WERI-Rb-1 (cell line): Measurements from ENCODE around the gene FOXP4.
A peak's percentile ranks its signal among the peaks of the same experiment; 100 is the strongest.

Experiments
- DNase-seq: peaks from one replicate; pipeline ENCODE4 v3.0.0-alpha.2; 2020
- H3K27ac ChIP-seq: fragments of 250-450 bp; sonication (Bioruptor Pico); 2 replicates; pipeline ENCODE4 v1.5.1; 2020; ENCODE audit warnings: mild to moderate bottlenecking, moderate library complexity
- H3K27me3 ChIP-seq: fragments of 250-450 bp; sonication (Bioruptor Pico); 2 replicates; pipeline ENCODE4 v1.5.1; 2021; ENCODE audit warnings: mild to moderate bottlenecking, low read depth, moderate library complexity; ENCODE audit not compliant: insufficient read depth, severe bottlenecking
- H3K36me3 ChIP-seq: fragments of 250-450 bp; sonication (Bioruptor Pico); 2 replicates; pipeline ENCODE4 v1.5.1; 2020; ENCODE audit warnings: mild to moderate bottlenecking, moderate library complexity
- H3K4me3 ChIP-seq: 2 replicates; pipeline ENCODE4 v1.5.1; 2011; ENCODE audit warnings: low read depth, mild to moderate bottlenecking, control low read depth, low read length
- H3K9me3 ChIP-seq: fragments of 250-450 bp; sonication (Bioruptor Pico); 2 replicates; pipeline ENCODE4 v1.5.1; 2021; ENCODE audit warnings: mild to moderate bottlenecking, moderate library complexity; ENCODE audit not compliant: severe bottlenecking
- CTCF ChIP-seq: IDR thresholded peaks from 2 replicates; pipeline ENCODE4 v1.5.1; 2011; ENCODE audit warnings: low read depth, mild to moderate bottlenecking, control low read depth, inconsistent platforms, low read length

The FOXP4 gene

GRCh38 chr6:41527721-41528408 is 18.3 kb upstream of the FOXP4 start:
- Histone ChIP-seq H3K27ac (peak overlapping the region; percentile 59), H3K4me3 (no peak overlapping the region), H3K27me3 (no peaks in the 10 kb centered on the region), H3K36me3 (no peaks in the 10 kb centered on the region), H3K9me3 (no peaks in the 10 kb centered on the region)
- peak; percentile 84 for DNase-seq
- TF ChIP-seq CTCF, result no peak

GRCh38 chr6:41528409-41528963 is 17.7 kb upstream of the FOXP4 start:
- Histone ChIP-seq H3K4me3 (no peak overlapping the region), H3K27me3 (no peaks in the 10 kb centered on the region), H3K36me3 (no peaks in the 10 kb centered on the region), H3K9me3 (no peaks in the 10 kb centered on the region), H3K27ac (peak overlapping the region; percentile 59)
- no peak for TF ChIP-seq CTCF
- DNase-seq, result no peak

- H3K27me3 ChIP-seq, result no peaks in the 10 kb centered on the region
- TF ChIP-seq CTCF, result no peak
- DNase-seq, result no peak
- no peak overlapping the region for H3K27ac ChIP-seq
- H3K4me3 ChIP-seq, result no peak overlapping the region
- no peaks in the 10 kb centered on the region for H3K9me3 ChIP-seq
- no peaks in the 10 kb centered on the region for H3K36me3 ChIP-seq
These were observed 17.1 kb upstream of the FOXP4 start for GRCh38 chr6:41529049-41529448.

GRCh38 chr6:41529970-41530369 is 16.2 kb upstream of the FOXP4 start:
- Histone ChIP-seq H3K27ac (no peak overlapping the region), H3K9me3 (no peaks in the 10 kb centered on the region), H3K27me3 (no peaks in the 10 kb centered on the region), H3K36me3 (no peaks in the 10 kb centered on the region), H3K4me3 (no peak overlapping the region)
- no peak for DNase-seq
- no peak for TF ChIP-seq CTCF

- Histone ChIP-seq H3K36me3 (no peaks in the 10 kb centered on the region), H3K27ac (no peak overlapping the region; the same call in 1 of the 2 replicates), H3K4me3 (no peak overlapping the region), H3K9me3 (no peaks in the 10 kb centered on the region), H3K27me3 (no peaks in the 10 kb centered on the region)
- no peak for DNase-seq
- no peak for TF ChIP-seq CTCF
These were observed 15.7 kb upstream of the FOXP4 start for GRCh38 chr6:41530476-41530875.

- Histone ChIP-seq H3K36me3 (no peaks in the 10 kb centered on the region), H3K4me3 (no peak overlapping the region), H3K27me3 (no peaks in the 10 kb centered on the region), H3K9me3 (no peaks in the 10 kb centered on the region), H3K27ac (peak overlapping the region; percentile 21)
- DNase-seq, result no peak
- TF ChIP-seq CTCF, result no peak
These were observed 15.2 kb upstream of the FOXP4 start for GRCh38 chr6:41531016-41531415.
